D721Med (cell line): ENCODE data around the gene TRIM34.
"Not testable (repeated sequence)": the region's sequence is repeated elsewhere in the genome, so short reads cannot be mapped to it uniquely, and the experiment has no call there.

Source experiments
- DNase-seq: peaks from one replicate; pipeline ENCODE4 v3.0.0; 2011; ENCODE audit warnings: low spot score; ENCODE audit not compliant: insufficient read length
- FAIRE-seq: peaks from 2 replicates; lab custom pipeline; 2011; peaks lifted over from hg19 to GRCh38; lab: Jason Lieb, UNC
- TF ChIP-seq, protein P1 (sequence below): IDR thresholded peaks from 2 replicates; pipeline ENCODE4 v1.5.1; 2012; ENCODE audit warnings: mild to moderate bottlenecking, control low read depth; ENCODE audit not compliant: insufficient read depth; ENCODE audit errors: missing control alignments

Gene TRIM34

GRCh38 chr11:5665746-5666401, 41.1 kb downstream of the TRIM34 start:
- FAIRE-seq, result no peak
- TF ChIP-seq, protein P1, sequence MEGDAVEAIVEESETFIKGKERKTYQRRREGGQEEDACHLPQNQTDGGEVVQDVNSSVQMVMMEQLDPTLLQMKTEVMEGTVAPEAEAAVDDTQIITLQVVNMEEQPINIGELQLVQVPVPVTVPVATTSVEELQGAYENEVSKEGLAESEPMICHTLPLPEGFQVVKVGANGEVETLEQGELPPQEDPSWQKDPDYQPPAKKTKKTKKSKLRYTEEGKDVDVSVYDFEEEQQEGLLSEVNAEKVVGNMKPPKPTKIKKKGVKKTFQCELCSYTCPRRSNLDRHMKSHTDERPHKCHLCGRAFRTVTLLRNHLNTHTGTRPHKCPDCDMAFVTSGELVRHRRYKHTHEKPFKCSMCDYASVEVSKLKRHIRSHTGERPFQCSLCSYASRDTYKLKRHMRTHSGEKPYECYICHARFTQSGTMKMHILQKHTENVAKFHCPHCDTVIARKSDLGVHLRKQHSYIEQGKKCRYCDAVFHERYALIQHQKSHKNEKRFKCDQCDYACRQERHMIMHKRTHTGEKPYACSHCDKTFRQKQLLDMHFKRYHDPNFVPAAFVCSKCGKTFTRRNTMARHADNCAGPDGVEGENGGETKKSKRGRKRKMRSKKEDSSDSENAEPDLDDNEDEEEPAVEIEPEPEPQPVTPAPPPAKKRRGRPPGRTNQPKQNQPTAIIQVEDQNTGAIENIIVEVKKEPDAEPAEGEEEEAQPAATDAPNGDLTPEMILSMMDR, result no peak
- no peak for DNase-seq

- FAIRE-seq (no peak), DNase-seq (no peak)
- TF ChIP-seq, protein P1, result no peak
Measured at GRCh38 chr11:5666402-5666793, 41.6 kb downstream of the TRIM34 start.

DNA sequence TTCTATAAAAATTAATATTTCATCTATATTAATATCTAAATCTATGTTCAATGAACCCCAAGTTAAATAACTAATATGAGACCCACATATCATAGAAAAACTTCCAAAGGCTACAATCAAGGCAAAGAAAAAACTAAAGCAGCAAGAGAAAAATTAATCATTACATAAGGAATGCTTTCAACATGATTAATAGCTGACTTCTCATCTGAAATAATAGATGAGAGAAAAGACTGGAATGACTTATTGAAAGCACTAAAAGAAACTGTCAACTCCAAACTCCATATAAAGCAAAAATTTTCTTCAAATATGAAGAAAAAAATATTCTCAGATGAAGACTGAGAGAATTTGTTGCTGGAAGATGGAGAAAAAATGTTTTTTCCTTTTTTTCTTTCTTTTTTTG, 47.0 kb downstream of the TRIM34 start:
- DNase-seq (no peak), FAIRE-seq (no peak)
- TF ChIP-seq, protein P1, result no peak

DNA sequence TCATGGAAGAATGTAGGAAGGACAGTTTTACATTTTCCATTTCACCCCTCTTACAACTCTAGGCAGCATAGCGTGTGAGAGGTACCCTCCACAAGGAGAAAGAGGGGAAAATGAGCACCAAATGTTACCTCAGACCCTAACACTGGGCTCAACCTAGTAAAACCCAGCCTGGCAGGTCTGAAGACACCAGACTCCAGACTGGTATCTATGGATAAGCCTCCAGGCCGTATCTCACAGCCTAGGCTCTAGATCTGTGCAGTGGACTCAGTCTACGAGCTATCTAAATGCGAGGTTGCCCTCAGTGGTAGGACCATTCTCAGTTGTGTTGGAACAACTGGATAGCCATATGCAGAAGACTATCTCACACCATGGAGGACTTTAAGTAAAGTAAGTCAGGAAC, 49.6 kb downstream of the TRIM34 start:
- TF ChIP-seq, protein P1, result no peak
- DNase-seq, result no peak
- FAIRE-seq, result no peak

- no peak for DNase-seq
- TF ChIP-seq, protein P1, result no peak
- no peak for FAIRE-seq
Measured at GRCh38 chr11:5679811-5680210, 55.0 kb downstream of the TRIM34 start.

DNA sequence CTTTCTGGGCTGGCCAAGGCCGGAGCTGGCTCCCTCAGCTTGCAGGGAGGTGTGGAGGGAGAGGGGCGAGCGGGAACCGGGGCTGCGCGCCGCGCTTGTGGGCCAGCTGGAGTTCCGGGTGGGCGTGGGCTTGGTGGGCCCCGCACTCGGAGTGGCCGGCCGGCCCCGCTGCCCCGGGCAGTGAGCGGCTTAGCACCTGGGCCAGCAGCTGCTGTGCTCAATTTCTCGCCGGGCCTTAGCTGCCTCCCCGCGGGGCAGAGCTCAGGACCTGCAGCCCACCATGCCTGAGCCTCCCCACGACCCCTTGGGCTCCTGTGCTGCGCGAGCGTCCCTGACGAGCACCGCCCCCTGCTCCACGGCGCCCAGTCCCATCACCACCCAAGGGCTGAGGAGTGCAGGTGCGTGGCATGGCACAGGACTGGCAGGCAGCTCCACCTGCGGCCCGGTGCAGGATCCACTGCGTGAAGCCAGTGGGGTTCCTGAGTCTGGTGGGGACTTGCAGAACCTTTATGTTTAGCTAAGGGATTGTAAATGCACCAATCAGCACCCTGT, 58.2 kb downstream of the TRIM34 start:
- FAIRE-seq, DNase-seq: not testable (repeated sequence)

GRCh38 chr11:5683620-5684019, 58.8 kb downstream of the TRIM34 start:
- FAIRE-seq, result not testable (repeated sequence)

DNA sequence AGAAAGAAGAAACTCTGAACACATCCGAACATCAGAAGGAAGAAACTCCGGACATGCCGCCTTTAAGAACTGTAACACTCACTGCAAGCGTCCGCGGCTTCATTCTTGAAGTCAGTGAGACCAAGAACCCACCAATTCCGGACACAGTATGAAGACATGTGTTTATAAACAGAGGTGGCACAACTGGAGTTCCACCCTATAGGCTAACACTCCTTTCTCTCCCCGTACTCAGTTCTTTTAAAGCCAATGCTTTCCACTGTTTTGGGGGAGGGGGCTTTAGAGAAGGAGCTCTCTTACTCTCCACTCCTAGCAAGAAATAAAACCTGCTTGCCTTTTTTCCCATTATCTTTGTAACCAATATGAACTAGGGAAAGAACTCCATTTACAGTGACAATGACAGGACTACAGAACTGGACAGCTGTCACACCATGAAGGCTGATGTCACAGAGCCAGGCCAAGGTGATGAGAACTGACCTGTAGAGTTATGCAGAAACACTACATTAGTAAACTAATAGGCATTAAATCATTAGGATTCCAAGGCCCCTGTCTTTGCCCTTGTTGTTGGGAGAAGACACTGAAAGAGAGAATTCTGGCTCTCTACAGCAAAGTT, 59.3 kb downstream of the TRIM34 start:
- DNase-seq (no peak), FAIRE-seq (no peak)
- TF ChIP-seq, protein P1, result no peak

More at GRCh38 chr11:5683620-5684019, 58.8 kb downstream of the TRIM34 start:
- DNase-seq, result not testable (repeated sequence)
